Placental pericyte (primary cell): ENCODE results near the gene C12orf76. TPM values are rescaled to one million over a fixed set of nuclear protein-coding genes. Genes with fewer than 3 reads are reported as not detected.

Source experiments
- small RNA-seq: library from RNA; depleted of rRNA; stranded (forward); fragments of <200 nt; gene quantifications from one replicate; pipeline ENCODE3, GENCODE V24; 2012; ENCODE audit warnings: low replicate concordance
- total RNA-seq: library from RNA; depleted of rRNA; stranded (reverse); fragments of >200 nt; gene quantifications from 2 replicates; pipeline ENCODE4 v1.2.3, GENCODE V29; 2012

C12orf76 gene
- 3.9 and 5.9 TPM in 2 replicates for total RNA-seq

GRCh38 chr12:110048242-110049027 lies at the start of gene C12orf76:
Gene C12orf76 (minus strand): TSS chr12:110048522. CDS start chr12:110048495, 27 bp downstream.

GRCh38 chr12:109998904-109999648 lies 49.2 kb downstream of the C12orf76 start, which contains the start of gene ANKRD13A:
Gene ANKRD13A (plus strand): TSS chr12:109999430. CDS start chr12:109999689, 259 bp downstream.

GRCh38 chr12:109995686-109996482 lies 52.4 kb downstream of the C12orf76 start, which contains the start of gene GIT2:
Gene GIT2 (minus strand): TSS chr12:109996368. CDS start chr12:109996224, 144 bp downstream.

Small RNA genes lying within 50 kb of the gene (small RNA-seq; reads per million reads assigned to genes)
- not detected for gene AC007546.2

Other genes starting within 250 kb of the C12orf76 start
- gene TRPV4, start 215.1 kb downstream of the C12orf76 start, total RNA-seq, result 0.44 and 0.57 TPM in 2 replicates
- gene GLTP, start 168.0 kb downstream of the C12orf76 start, total RNA-seq, result 51.9 and 63.6 TPM in 2 replicates
- gene TCHP, start 148.2 kb downstream of the C12orf76 start, total RNA-seq, result 8.5 and 12.7 TPM in 2 replicates
- gene GIT2, start 52.2 kb downstream of the C12orf76 start, total RNA-seq, result 28.7 and 62.4 TPM in 2 replicates
- gene ANKRD13A, start 49.1 kb downstream of the C12orf76 start, total RNA-seq, result 28.4 and 134 TPM in 2 replicates
- gene IFT81, start 75.8 kb upstream of the C12orf76 start, total RNA-seq, result 13.3 and 16.3 TPM in 2 replicates
- gene ATP2A2, start 232.7 kb upstream of the C12orf76 start, total RNA-seq, result 306 and 432 TPM in 2 replicates